Natural killer cell (primary cell): ENCODE results near the gene SEMA6A. TPM values are rescaled to one million over a fixed set of nuclear protein-coding genes. Genes with fewer than 3 reads are reported as not detected.

ENCODE experiments used
- ATAC-seq, 3 donors: fragments of 150-1000 bp in 2 of 3; fragments of 200-7000 bp in 1 of 3; cut with Tn5 transposase; 1 replicate in 1 of 3; 2 replicates in 2 of 3; pipeline ENCODE4 v1.10.0; 2021; ENCODE audit warnings: mild to moderate bottlenecking in 2 of 3, moderate library complexity in 2 of 3
- DNase-seq, 2 donors: peaks; one replicate each; pipeline versions ENCODE4 v3.0.0 to v3.0.0-alpha.2; 2013 to 2021; ENCODE audit warnings: mixed read lengths in 1 of 2
- H3K27ac ChIP-seq: one replicate; pipeline ENCODE4 v1.5.1; 2013; ENCODE audit warnings: mild to moderate bottlenecking, low read length
- H3K27me3 ChIP-seq: one replicate; pipeline ENCODE4 v1.6.1; 2013; ENCODE audit warnings: low read length; ENCODE audit not compliant: control insufficient read depth, insufficient read depth
- H3K36me3 ChIP-seq: one replicate; pipeline ENCODE4 v1.6.1; 2013; ENCODE audit warnings: low read length; ENCODE audit not compliant: control insufficient read depth, insufficient read depth
- H3K4me1 ChIP-seq: one replicate; pipeline ENCODE4 v1.6.1; 2013; ENCODE audit warnings: low read length; ENCODE audit not compliant: control insufficient read depth, insufficient read depth
- H3K4me3 ChIP-seq: one replicate; pipeline ENCODE4 v1.5.1; 2013; ENCODE audit warnings: low read length
- H3K9me3 ChIP-seq: one replicate; pipeline ENCODE4 v1.6.1; 2013; ENCODE audit warnings: low read length; ENCODE audit not compliant: control insufficient read depth, insufficient read depth
- H3K27ac Mint-ChIP-seq, 2 donors: one replicate each; pipeline ENCODE4 v1.8.0; 2022; ENCODE audit warnings: mild to moderate bottlenecking in 2 of 2, mixed read lengths in 2 of 2, moderate library complexity in 1 of 2
- H3K27me3 Mint-ChIP-seq, 2 donors: one replicate each; pipeline ENCODE4 v1.8.0; 2022; ENCODE audit warnings: low read depth in 2 of 2, mixed read lengths in 2 of 2
- H3K36me3 Mint-ChIP-seq: one replicate; pipeline ENCODE4 v1.8.0; 2022; ENCODE audit warnings: mixed read lengths
- H3K4me1 Mint-ChIP-seq, 2 donors: one replicate each; pipeline ENCODE4 v1.8.0; 2022; ENCODE audit warnings: mixed read lengths in 2 of 2
- H3K4me3 Mint-ChIP-seq: one replicate; pipeline ENCODE4 v1.8.0; 2022; ENCODE audit warnings: mild to moderate bottlenecking, moderate library complexity, mixed read lengths
- H3K9me3 Mint-ChIP-seq, 2 donors: one replicate each; pipeline ENCODE4 v1.8.0; 2022; ENCODE audit warnings: mixed read lengths in 2 of 2
- CTCF ChIP-seq: fragments of 200-600 bp; IDR thresholded peaks from one replicate; pipeline ENCODE4 v1.8.0; 2022; ENCODE audit warnings: antibody characterized with exemption
- WGBS: methylation state at CpG from one replicate; pipeline ENCODE4 v1.1.7; 2013; ENCODE audit warnings: missing lambda C conversion rate; ENCODE audit not compliant: insufficient coverage; 5-methylcytosine and 5-hydroxymethylcytosine counted together
- intact Hi-C: fragments of 100-400 bp; cut with micrococcal nuclease; formaldehyde crosslinking; loops from one replicate; pipeline ENCODE4 v1.14.2; 2022
- total RNA-seq, 4 donors: library from RNA; stranded (reverse); fragments of 120-200 nt in 1 of 4; gene quantifications; one replicate each; pipeline versions ENCODE4 v1.2.3 to v1.2.4, GENCODE V29; 2013 to 2022

SEMA6A gene
- total RNA-seq, 3 donors from 2014 or later (not counting 1 experiment from before 2014, with no cell fraction given), result not detected

DNA sequence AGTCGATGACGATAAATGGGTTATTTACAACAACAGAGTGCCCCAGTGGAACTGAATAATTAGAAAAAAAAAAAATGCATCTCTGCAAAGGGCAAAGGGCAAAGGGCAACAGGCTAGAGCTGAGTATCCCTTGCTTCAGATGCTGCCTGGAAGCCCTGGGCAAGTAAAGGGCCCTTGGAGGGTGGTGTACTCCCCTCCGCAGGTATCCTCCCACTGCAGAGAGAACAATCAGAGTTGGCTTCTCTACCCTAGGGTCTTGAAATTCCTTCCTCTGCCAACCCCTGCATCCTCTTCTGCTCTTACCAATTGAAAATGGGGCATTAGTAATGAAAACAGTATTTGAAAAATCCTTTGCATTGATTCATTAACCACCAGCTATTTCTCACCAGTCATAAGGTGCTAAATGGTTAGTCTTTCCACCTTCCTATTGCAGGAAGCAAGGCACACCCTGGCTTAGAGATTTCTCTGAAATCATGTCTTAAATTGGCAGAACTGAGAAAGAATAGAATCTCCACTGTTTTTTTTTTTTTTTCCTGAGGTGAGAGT, 122.6 kb downstream of the SEMA6A start:
- Histone ChIP-seq H3K36me3 (no peaks in the 10 kb centered on the region), H3K9me3 (no peaks in the 10 kb centered on the region), H3K27me3 (no peaks in the 10 kb centered on the region), H3K27ac (no peak overlapping the region), H3K4me3 (no peak overlapping the region), H3K4me1 (peaks cover 7% of the 10 kb centered on the region)
- no peak for TF ChIP-seq CTCF
- no peak for DNase-seq
- H3K27ac Mint-ChIP-seq, result no peak overlapping the region
- intact Hi-C loops, result no loop called here
- H3K36me3 Mint-ChIP-seq, result no peaks in the 10 kb centered on the region
- no peak for ATAC-seq
- 100% methylated on average over 3 of the region's 3 CpGs for WGBS
- H3K27me3 Mint-ChIP-seq, result no peaks in the 10 kb centered on the region
- H3K4me3 Mint-ChIP-seq, result no peak overlapping the region
- H3K9me3 Mint-ChIP-seq, result no peaks in the 10 kb centered on the region
- H3K4me1 Mint-ChIP-seq, result peaks cover 12 to 17% of the 10 kb centered on the region in 2 donors

- no peak overlapping the region for H3K4me3 ChIP-seq
- Mint-ChIP-seq H3K27me3 (no peaks in the 10 kb centered on the region), H3K4me1 (peaks cover 12 to 17% of the 10 kb centered on the region in 2 donors), H3K4me3 (no peak overlapping the region), H3K36me3 (no peaks in the 10 kb centered on the region), H3K27ac (no peak overlapping the region), H3K9me3 (no peaks in the 10 kb centered on the region)
- TF ChIP-seq CTCF, result no peak
- H3K27ac ChIP-seq, result no peak overlapping the region
- H3K27me3 ChIP-seq, result no peaks in the 10 kb centered on the region
- peaks cover 7% of the 10 kb centered on the region for H3K4me1 ChIP-seq
- H3K36me3 ChIP-seq, result peaks cover 2% of the 10 kb centered on the region
- ATAC-seq, result no peak
- WGBS, result 66% methylated on average over 3 of the region's 3 CpGs
- H3K9me3 ChIP-seq, result no peaks in the 10 kb centered on the region
- DNase-seq, result no peak
- intact Hi-C loops, result no loop called here
These were observed 123.6 kb downstream of the SEMA6A start for GRCh38 chr5:116451066-116451465.

DNA sequence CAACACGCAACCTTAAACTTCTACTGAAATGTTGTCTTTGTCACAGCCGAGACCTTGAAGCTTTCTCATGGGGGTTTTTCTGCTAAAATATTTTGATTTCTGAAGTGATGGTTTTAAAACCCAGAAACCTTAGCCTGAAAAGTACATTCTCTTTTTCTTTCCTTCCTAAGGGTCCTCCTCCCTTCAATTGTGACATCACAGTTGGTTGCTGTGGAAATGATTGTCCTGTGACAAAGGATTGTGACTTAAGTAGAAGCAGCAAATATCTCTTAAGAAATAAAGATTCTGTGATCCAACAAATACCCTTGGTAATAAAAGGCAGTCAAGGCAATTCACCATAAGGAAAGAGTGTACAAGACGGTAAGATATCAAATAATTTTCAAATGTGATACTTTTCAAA, 125.2 kb downstream of the SEMA6A start:
- Histone ChIP-seq H3K4me1 (peaks cover 5% of the 10 kb centered on the region), H3K27ac (no peak overlapping the region), H3K9me3 (no peaks in the 10 kb centered on the region), H3K27me3 (no peaks in the 10 kb centered on the region), H3K4me3 (no peak overlapping the region), H3K36me3 (peaks cover 2% of the 10 kb centered on the region)
- H3K4me3 Mint-ChIP-seq, result no peak overlapping the region
- intact Hi-C loops, result no loop called here
- H3K27ac Mint-ChIP-seq, result no peak overlapping the region
- ATAC-seq (no peak), DNase-seq (no peak)
- no peaks in the 10 kb centered on the region for H3K27me3 Mint-ChIP-seq
- 100% methylated on average over 1 of the region's 3 CpGs for WGBS
- H3K4me1 Mint-ChIP-seq, result peaks cover 8 to 14% of the 10 kb centered on the region in 2 donors
- no peaks in the 10 kb centered on the region for H3K9me3 Mint-ChIP-seq
- no peaks in the 10 kb centered on the region for H3K36me3 Mint-ChIP-seq
- TF ChIP-seq CTCF, result no peak

DNA sequence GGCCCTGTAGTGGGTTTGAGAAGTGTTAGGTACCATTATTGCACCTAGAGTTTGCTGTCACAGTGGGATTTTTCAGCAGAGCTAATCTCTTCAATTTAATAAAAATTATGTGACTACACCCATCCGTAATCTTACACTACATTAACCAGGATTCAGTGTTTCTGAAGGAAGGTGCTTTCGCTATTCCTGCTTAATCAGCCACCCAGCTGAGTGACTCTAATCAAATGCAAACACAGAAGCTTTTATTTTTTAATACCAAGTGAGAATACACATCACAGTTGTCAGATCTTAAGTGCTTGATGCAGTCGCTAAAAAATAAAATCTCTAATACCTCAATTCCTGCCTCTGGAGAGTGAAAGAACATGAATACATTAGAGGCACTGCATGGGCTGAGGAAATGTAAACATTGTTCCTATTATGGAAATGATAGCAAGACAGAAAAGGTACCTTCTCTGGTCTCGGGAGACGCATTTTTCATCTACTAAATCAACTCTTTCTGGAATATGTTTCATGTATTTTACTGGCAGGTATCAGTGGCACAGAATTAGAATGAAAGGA, 125.7 kb downstream of the SEMA6A start:
- H3K4me3 ChIP-seq, result no peak overlapping the region
- Mint-ChIP-seq H3K4me3 (no peak overlapping the region), H3K27ac (no peak overlapping the region), H3K4me1 (peaks cover 3 to 9% of the 10 kb centered on the region in 2 donors), H3K9me3 (no peaks in the 10 kb centered on the region), H3K27me3 (no peaks in the 10 kb centered on the region), H3K36me3 (no peaks in the 10 kb centered on the region)
- no peaks in the 10 kb centered on the region for H3K4me1 ChIP-seq
- no peak for DNase-seq
- H3K36me3 ChIP-seq, result peaks cover 2% of the 10 kb centered on the region
- H3K27me3 ChIP-seq, result no peaks in the 10 kb centered on the region
- no peak for TF ChIP-seq CTCF
- H3K9me3 ChIP-seq, result no peaks in the 10 kb centered on the region
- no peak overlapping the region for H3K27ac ChIP-seq
- no peak for ATAC-seq
- intact Hi-C loops, result no loop called here
- 91% methylated on average over 5 of the region's 5 CpGs for whole genome bisulfite sequencing
